H1 (cell line): Measurements from ENCODE around the gene PMEPA1. TPM values are rescaled to one million over a fixed set of nuclear protein-coding genes. Genes with fewer than 3 reads are reported as not detected.

Source experiments
- CTCF ChIA-PET: fragments of 300-600 bp; sonication (Branson Sonifier 250); formaldehyde crosslinking; loops from one replicate; lab custom pipeline; 2021; ENCODE audit not compliant: partially characterized antibody; lab: Charles Lee
- POLR2A ChIA-PET: fragments of 300-600 bp; sonication (Branson Sonifier 250); formaldehyde crosslinking; loops from one replicate; lab custom pipeline; 2021; ENCODE audit warnings: inconsistent platforms; ENCODE audit not compliant: partially characterized antibody; lab: Charles Lee
- DNase-seq, 2 experiments: peaks; one replicate each; pipeline versions ENCODE4 v3.0.0 to v3.0.0-alpha.2; 2010 to 2022; ENCODE audit warnings: low spot score in 2 of 2, low read depth in 1 of 2, mixed read lengths in 1 of 2
- FAIRE-seq: peaks from 2 replicates; lab custom pipeline; 2011; peaks lifted over from hg19 to GRCh38; lab: Jason Lieb, UNC
- H2AFZ ChIP-seq: 2 replicates; pipeline ENCODE4 v1.8.1; 2012; ENCODE audit warnings: low read length, inconsistent platforms
- H2AK5ac ChIP-seq: 2 replicates; pipeline ENCODE4 v1.6.1; 2013; ENCODE audit warnings: low read depth, low read length
- H2BK120ac ChIP-seq: replicated peaks from 2 replicates; pipeline ENCODE3; 2013; ENCODE audit warnings: low read depth, low read length, inconsistent platforms
- H2BK12ac ChIP-seq: 2 replicates; pipeline ENCODE4 v1.6.1; 2013; ENCODE audit warnings: low read depth, low read length
- H2BK15ac ChIP-seq: 2 replicates; pipeline ENCODE4 v1.6.1; 2013; ENCODE audit warnings: low read length
- H2BK20ac ChIP-seq: 2 replicates; pipeline ENCODE4 v1.6.1; 2013; ENCODE audit warnings: low read length
- H2BK5ac ChIP-seq: 2 replicates; pipeline ENCODE4 v1.6.1; 2013; ENCODE audit warnings: low read depth, low read length
- H3K14ac ChIP-seq: 2 replicates; pipeline ENCODE4 v1.6.1; 2013; ENCODE audit warnings: inconsistent platforms; ENCODE audit not compliant: insufficient read length
- H3K18ac ChIP-seq: 2 replicates; pipeline ENCODE4 v1.6.1; 2013; ENCODE audit warnings: low read length; ENCODE audit errors: extremely low read depth
- H3K23ac ChIP-seq: 2 replicates; pipeline ENCODE4 v1.6.1; 2013; ENCODE audit warnings: inconsistent platforms; ENCODE audit not compliant: insufficient read length
- H3K23me2 ChIP-seq: 2 replicates; pipeline ENCODE4 v1.6.1; 2013; ENCODE audit warnings: low read depth, low read length
- H3K27ac ChIP-seq: 2 replicates; pipeline ENCODE4 v1.6.1; 2011; ENCODE audit warnings: low read depth, low read length, inconsistent platforms
- H3K27me3 ChIP-seq, 4 experiments: replicated peaks in 1 of 4; 1 replicate in 1 of 4; 2 replicates in 3 of 4; pipeline versions ENCODE4 v1.6.1 to v1.8.1; 2011 to 2013; ENCODE audit warnings: low read length in 3 of 4, mild to moderate bottlenecking in 3 of 4, inconsistent platforms in 2 of 4, mixed read lengths in 2 of 4, moderate library complexity in 1 of 4; ENCODE audit not compliant: control insufficient read depth in 3 of 4, insufficient read depth in 3 of 4; ENCODE audit errors: extremely low read depth in 1 of 4
- H3K36me3 ChIP-seq, 4 experiments: 2 replicates each; pipeline versions ENCODE4 v1.6.1 to v1.8.1; 2011 to 2013; ENCODE audit warnings: mild to moderate bottlenecking in 4 of 4, low read length in 3 of 4, moderate library complexity in 2 of 4, control low read depth in 1 of 4, inconsistent platforms in 1 of 4; ENCODE audit not compliant: insufficient read depth in 4 of 4, control insufficient read depth in 2 of 4
- H3K4ac ChIP-seq: replicated peaks from 2 replicates; pipeline ENCODE3; 2013; ENCODE audit warnings: low read length, low read depth, mixed read lengths, inconsistent platforms; ENCODE audit not compliant: insufficient read length
- H3K4me1 ChIP-seq, 4 experiments: replicated peaks in 1 of 4; 1 replicate in 1 of 4; 2 replicates in 3 of 4; pipeline versions ENCODE4 v1.6.1 to v1.8.1; 2011 to 2013; ENCODE audit warnings: low read length in 3 of 4, inconsistent platforms in 2 of 4, mixed read lengths in 1 of 4; ENCODE audit not compliant: insufficient read depth in 4 of 4, control insufficient read depth in 3 of 4
- H3K4me2 ChIP-seq, 2 experiments: 2 replicates each; pipeline versions ENCODE4 v1.6.1 to v1.8.1; 2011 to 2013; ENCODE audit warnings: low read depth in 2 of 2, low read length in 2 of 2, control low read depth in 1 of 2, inconsistent platforms in 1 of 2, mild to moderate bottlenecking in 1 of 2; ENCODE audit not compliant: insufficient read depth in 1 of 2
- H3K4me3 ChIP-seq, 4 experiments: fragments of 200-600, 300-600 bp in 1 of 4; sonication (generic), shearing (Covaris generic), sonication (Bioruptor Twin) in 1 of 4; 2 replicates each; pipeline versions ENCODE4 v1.5.1 to v1.8.1; 2011 to 2016; ENCODE audit warnings: low read length in 4 of 4, low read depth in 3 of 4, control low read depth in 2 of 4, inconsistent platforms in 2 of 4, mild to moderate bottlenecking in 2 of 4, mixed read lengths in 1 of 4, moderate library complexity in 1 of 4; ENCODE audit not compliant: insufficient read depth in 2 of 4; ENCODE audit errors: extremely low read depth in 1 of 4
- H3K56ac ChIP-seq: replicated peaks from 2 replicates; pipeline ENCODE3; 2013; ENCODE audit warnings: low read depth, mild to moderate bottlenecking, mixed read lengths, low read length, inconsistent platforms; ENCODE audit not compliant: insufficient read length
- H3K79me1 ChIP-seq: 2 replicates; pipeline ENCODE4 v1.6.1; 2013; ENCODE audit warnings: low read depth, low read length, control low read depth
- H3K79me2 ChIP-seq, 2 experiments: 2 replicates each; pipeline versions ENCODE4 v1.6.1 to v1.8.1; 2012 to 2013; ENCODE audit warnings: low read length in 2 of 2, mild to moderate bottlenecking in 2 of 2, inconsistent platforms in 1 of 2; ENCODE audit not compliant: insufficient read depth in 2 of 2, control insufficient read depth in 1 of 2
- H3K9ac ChIP-seq, 4 experiments: replicated peaks in 1 of 4; 1 replicate in 1 of 4; 2 replicates in 3 of 4; pipeline versions ENCODE4 v1.6.1 to v1.8.1; 2011 to 2013; ENCODE audit warnings: low read depth in 3 of 4, low read length in 3 of 4, control low read depth in 2 of 4, mild to moderate bottlenecking in 2 of 4, moderate library complexity in 2 of 4, inconsistent platforms in 1 of 4; ENCODE audit errors: extremely low read depth in 1 of 4
- H3K9me3 ChIP-seq, 2 experiments: 2 replicates each; pipeline versions ENCODE4 v1.6.1 to v1.8.1; 2012 to 2013; ENCODE audit warnings: mild to moderate bottlenecking in 2 of 2, moderate library complexity in 2 of 2, control low read depth in 1 of 2, inconsistent platforms in 1 of 2, low read depth in 1 of 2, low read length in 1 of 2, mixed read lengths in 1 of 2; ENCODE audit not compliant: insufficient read depth in 2 of 2
- H4K20me1 ChIP-seq, 2 experiments: replicated peaks in 1 of 2; 2 replicates each; pipeline versions ENCODE3 to v1.8.1; 2011 to 2013; ENCODE audit warnings: inconsistent platforms in 2 of 2, low read length in 2 of 2, mild to moderate bottlenecking in 1 of 2; ENCODE audit not compliant: insufficient read depth in 2 of 2, control insufficient read depth in 1 of 2
- H4K5ac ChIP-seq: 2 replicates; pipeline ENCODE4 v1.6.1; 2013; ENCODE audit warnings: low read length, low read depth, mixed read lengths, inconsistent platforms; ENCODE audit not compliant: insufficient read length
- H4K8ac ChIP-seq: 2 replicates; pipeline ENCODE4 v1.8.0; 2013; ENCODE audit warnings: mild to moderate bottlenecking, moderate library complexity, low read length, inconsistent platforms; ENCODE audit not compliant: insufficient read depth; ENCODE audit errors: extremely low read depth
- H4K91ac ChIP-seq: replicated peaks from 2 replicates; pipeline ENCODE3; 2013; ENCODE audit warnings: low read length, mixed read lengths, inconsistent platforms; ENCODE audit not compliant: insufficient read length
- BRCA1 ChIP-seq: IDR thresholded peaks from 2 replicates; pipeline ENCODE4 v1.6.1; 2012; ENCODE audit warnings: low read depth, low read length, improper control_type of control experiment
- CREB1 ChIP-seq: IDR thresholded peaks from 2 replicates; pipeline ENCODE4 v1.6.1; 2012; ENCODE audit warnings: inconsistent platforms
- CTBP2 ChIP-seq: IDR thresholded peaks from 2 replicates; pipeline ENCODE4 v1.7.0; 2011; ENCODE audit warnings: borderline replicate concordance, mild to moderate bottlenecking, moderate library complexity, mixed read lengths, low read length; ENCODE audit not compliant: insufficient read depth, insufficient read length
- JUN ChIP-seq: IDR thresholded peaks from 2 replicates; pipeline ENCODE4 v1.6.1; 2011; ENCODE audit warnings: low read depth, mild to moderate bottlenecking, improper control_type of control experiment, low read length
- KDM1A ChIP-seq: fragments of 200-600, 300-600 bp; sonication (generic); IDR thresholded peaks from 2 replicates; pipeline ENCODE4 v1.7.1; 2016; ENCODE audit warnings: mild to moderate bottlenecking, low read length, borderline replicate concordance
- RAD21 ChIP-seq, 2 experiments: IDR thresholded peaks in 1 of 2; conservative IDR thresholded peaks in 1 of 2; 2 replicates each; pipeline ENCODE4 v1.6.1; 2011; ENCODE audit warnings: low read depth in 2 of 2, low read length in 2 of 2, improper control_type of control experiment in 1 of 2, inconsistent platforms in 1 of 2, mild to moderate bottlenecking in 1 of 2, moderate library complexity in 1 of 2
- SIRT6 ChIP-seq: IDR thresholded peaks from one replicate; pipeline ENCODE4 v1.7.1; 2012; ENCODE audit warnings: low read length, inconsistent platforms
- TEAD4 ChIP-seq: IDR thresholded peaks from 2 replicates; pipeline ENCODE4 v1.6.1; 2012; ENCODE audit warnings: low read depth, low read length, inconsistent platforms, mixed read lengths
- WGBS, 2 experiments: shearing (Covaris generic) in 1 of 2; methylation state at CpG; one replicate each; pipeline versions ENCODE4 v1.1.6 to v1.1.7; 2013 to 2015; ENCODE audit warnings: low lambda C conversion rate in 2 of 2, mixed read lengths in 2 of 2, inconsistent platforms in 1 of 2, low coverage in 1 of 2, missing lambda C conversion rate in 1 of 2; ENCODE audit not compliant: insufficient replicate concordance in 2 of 2, insufficient coverage in 1 of 2, insufficient read length in 1 of 2; ENCODE audit errors: extremely low coverage in 1 of 2, missing lambda C conversion rate in 1 of 2; 5-methylcytosine and 5-hydroxymethylcytosine counted together
- polyA plus RNA-seq, 7 experiments: library from polyadenylated mRNA; depleted of rRNA in 3 of 7; stranded (reverse) in 5 of 7; unstranded in 2 of 7; fragments of >200 nt in 5 of 7; fragments of 200-250 nt in 2 of 7; gene quantifications; 1 replicate in 5 of 7; 2 replicates in 1 of 7; 4 replicates in 1 of 7; pipeline versions ENCODE4 v1.2.1 to v1.2.3, GENCODE V29; 2011 to 2013; ENCODE audit warnings: missing spikeins in 2 of 7, mixed read lengths in 2 of 7
- total RNA-seq: library from RNA; stranded (reverse); fragmentation: NEBNext Ultra II Directional; extraction: Animal tissue kit (Norgen Biotek cat#: 25700); gene quantifications from 2 replicates; pipeline ENCODE4 v1.2.1, GENCODE V29; 2021
- TF ChIP-seq, protein P1 (sequence below): IDR thresholded peaks from 2 replicates; pipeline ENCODE4 v1.6.1; 2011; ENCODE audit warnings: low read length, improper control_type of control experiment

Gene PMEPA1
- total and polyA plus RNA-seq, 2 of the 8 experiments (the other 6 are each of a cell fraction or from before 2014, with no cell fraction given) = 12.7 to 20.5 TPM

DNA sequence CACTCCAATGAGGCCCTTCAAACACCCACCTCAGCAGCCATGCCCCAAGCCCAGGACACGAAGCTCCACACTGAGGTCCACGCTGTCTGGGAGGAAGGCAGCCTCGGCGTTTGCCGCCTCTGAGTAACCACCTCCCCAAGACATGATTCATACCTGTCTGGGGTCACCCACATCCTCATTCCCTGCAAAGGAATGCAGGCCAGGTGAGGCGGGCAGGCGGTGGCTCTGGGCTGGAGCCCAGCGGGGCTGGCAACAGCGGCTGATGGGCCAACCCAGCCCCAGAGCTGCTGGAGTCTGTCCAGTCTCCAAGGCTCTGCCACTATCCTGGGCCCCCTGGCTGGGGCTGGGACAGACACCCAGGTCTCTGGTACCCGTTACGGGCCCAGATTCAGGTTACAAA is 14.8 kb downstream of the PMEPA1 start:
- Histone ChIP-seq H2AK5ac (no peak overlapping the region; the same call in 1 of the 2 replicates), H3K27me3 (no peaks in the 10 kb centered on the region), H2BK120ac (no peak overlapping the region), H3K79me1 (peaks cover 30% of the 10 kb centered on the region), H4K91ac (no peak overlapping the region), H3K9ac (no peak overlapping the region), H3K4me1 (peaks cover 0 to 18% (median 9%) of the 10 kb centered on the region in 4 experiments; a peak in 5 of 7 replicates), H3K79me2 (peaks cover 13 to 93% of the 10 kb centered on the region in 2 experiments), H3K18ac (no peak overlapping the region), H3K4ac (no peak overlapping the region), H2BK12ac (no peak overlapping the region), H2AFZ (no peak overlapping the region), H2BK15ac (no peak overlapping the region), H4K8ac (no peak overlapping the region), H2BK20ac (no peak overlapping the region), H3K4me2 (no peak overlapping the region), H2BK5ac (no peak overlapping the region), H3K9me3 (no peaks in the 10 kb centered on the region), H3K4me3 (no peak overlapping the region), H3K23me2 (no peaks in the 10 kb centered on the region), H4K5ac (no peak overlapping the region), H3K56ac (no peak overlapping the region), H3K36me3 (no peaks in the 10 kb centered on the region; a peak in 1 of 8 replicates), H4K20me1 (peaks cover 21 to 45% of the 10 kb centered on the region in 2 experiments), H3K23ac (no peak overlapping the region), H3K27ac (no peak overlapping the region), H3K14ac (no peak overlapping the region)
- ChIA-PET CTCF (interaction anchor here (1.5 to 4.4 kb wide), 2 partner anchors 12 to 16 kb away, joined by 4 to 20 read pairs; no protein-coding TSS in a partner anchor), POLR2A (interaction anchor here (9.4 kb wide), 1 partner anchor 13 kb away, joined by 59 read pairs; the partner anchor contains the start of gene PMEPA1)
- 84% methylated on average over 11 of the region's 11 CpGs; no CpG with 5 or more reads in 1 of the 2 experiments for WGBS, 2 experiments
- FAIRE-seq = no peak
- TF ChIP-seq CREB1 (no peak), SIRT6 (no peak), CTBP2 (no peak), KDM1A (no peak), JUN (no peak), RAD21 (IDR thresholded peaks at IDR 0.05 in 1 of 2, conservative IDR thresholded peaks at IDR 0.05 in 1 of 2; ENCODE audit: low read depth in 2 of 2, low read length in 2 of 2) (no peak), BRCA1 (no peak), TEAD4 (no peak)
- TF ChIP-seq, protein P1, sequence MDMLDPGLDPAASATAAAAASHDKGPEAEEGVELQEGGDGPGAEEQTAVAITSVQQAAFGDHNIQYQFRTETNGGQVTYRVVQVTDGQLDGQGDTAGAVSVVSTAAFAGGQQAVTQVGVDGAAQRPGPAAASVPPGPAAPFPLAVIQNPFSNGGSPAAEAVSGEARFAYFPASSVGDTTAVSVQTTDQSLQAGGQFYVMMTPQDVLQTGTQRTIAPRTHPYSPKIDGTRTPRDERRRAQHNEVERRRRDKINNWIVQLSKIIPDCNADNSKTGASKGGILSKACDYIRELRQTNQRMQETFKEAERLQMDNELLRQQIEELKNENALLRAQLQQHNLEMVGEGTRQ = no peak
- no peak for DNase-seq
